Type B pancreatic cell (in vitro differentiated cells): Measurements from ENCODE around the gene NCAPD3. TPM values are rescaled to one million over a fixed set of nuclear protein-coding genes. Genes with fewer than 3 reads are reported as not detected.

Source experiments
- DNase-seq: peaks from one replicate; pipeline ENCODE4 v3.0.0; 2021; ENCODE audit warnings: mixed read lengths; ENCODE audit not compliant: unreplicated experiment; ENCODE audit errors: extremely low spot score
- H3K27ac Mint-ChIP-seq: 2 replicates; pipeline ENCODE4 v1.8.0; 2021; ENCODE audit warnings: mild to moderate bottlenecking, mixed read lengths
- H3K27me3 Mint-ChIP-seq: 2 replicates; pipeline ENCODE4 v1.8.0; 2021; ENCODE audit warnings: mixed read lengths
- H3K36me3 Mint-ChIP-seq: 2 replicates; pipeline ENCODE4 v1.8.0; 2021; ENCODE audit warnings: mixed read lengths
- H3K4me1 Mint-ChIP-seq: one replicate; pipeline ENCODE4 v1.8.0; 2021; ENCODE audit warnings: mixed read lengths; ENCODE audit not compliant: unreplicated experiment
- H3K4me3 Mint-ChIP-seq: 2 replicates; pipeline ENCODE4 v1.8.0; 2021; ENCODE audit warnings: mild to moderate bottlenecking, mixed read lengths
- H3K9me3 Mint-ChIP-seq: 2 replicates; pipeline ENCODE4 v1.8.0; 2021; ENCODE audit warnings: mixed read lengths
- total RNA-seq: library from RNA; stranded (reverse); gene quantifications from 2 replicates; pipeline ENCODE4 v1.2.1, GENCODE V29; 2021; ENCODE audit warnings: low replicate concordance
- TF ChIP-seq, protein P1 (sequence below): fragments of 200-600 bp; sonication (generic); conservative IDR thresholded peaks from 2 replicates; pipeline ENCODE4 v1.5.0; 2021; ENCODE audit warnings: antibody characterized with exemption, mild to moderate bottlenecking

The NCAPD3 gene
- total RNA-seq, 1 donor from 2014 or later: 33.9 TPM

DNA sequence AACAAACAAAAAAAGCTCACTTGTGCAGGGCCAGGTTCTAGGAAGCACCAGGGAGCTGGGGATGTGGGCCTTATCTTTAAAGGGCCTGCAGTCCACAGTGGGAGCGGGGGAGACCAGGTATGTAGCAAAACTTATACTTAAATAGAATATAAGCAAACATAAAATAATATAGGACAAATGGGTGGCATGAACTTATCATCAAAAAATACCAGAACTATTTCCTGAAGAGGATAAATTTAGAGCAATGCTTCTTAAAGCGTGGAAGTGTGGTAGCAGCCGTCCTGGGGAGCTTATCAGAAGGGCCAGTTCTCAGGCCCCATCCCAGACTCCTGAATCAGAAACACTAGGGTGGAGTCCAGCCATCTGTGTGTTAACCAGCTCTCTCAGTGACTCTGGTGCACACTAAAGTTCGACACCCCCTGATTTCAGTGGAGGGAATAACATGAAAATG lies 10.0 kb upstream of the NCAPD3 start:
- H3K36me3 Mint-ChIP-seq: peaks cover 19% of the 10 kb centered on the region
- no peaks in the 10 kb centered on the region for H3K27me3 Mint-ChIP-seq
- H3K4me3 Mint-ChIP-seq: no peak overlapping the region
- H3K9me3 Mint-ChIP-seq: no peaks in the 10 kb centered on the region
- peaks cover 15% of the 10 kb centered on the region for H3K4me1 Mint-ChIP-seq
- no peak for DNase-seq
- TF ChIP-seq, protein P1, sequence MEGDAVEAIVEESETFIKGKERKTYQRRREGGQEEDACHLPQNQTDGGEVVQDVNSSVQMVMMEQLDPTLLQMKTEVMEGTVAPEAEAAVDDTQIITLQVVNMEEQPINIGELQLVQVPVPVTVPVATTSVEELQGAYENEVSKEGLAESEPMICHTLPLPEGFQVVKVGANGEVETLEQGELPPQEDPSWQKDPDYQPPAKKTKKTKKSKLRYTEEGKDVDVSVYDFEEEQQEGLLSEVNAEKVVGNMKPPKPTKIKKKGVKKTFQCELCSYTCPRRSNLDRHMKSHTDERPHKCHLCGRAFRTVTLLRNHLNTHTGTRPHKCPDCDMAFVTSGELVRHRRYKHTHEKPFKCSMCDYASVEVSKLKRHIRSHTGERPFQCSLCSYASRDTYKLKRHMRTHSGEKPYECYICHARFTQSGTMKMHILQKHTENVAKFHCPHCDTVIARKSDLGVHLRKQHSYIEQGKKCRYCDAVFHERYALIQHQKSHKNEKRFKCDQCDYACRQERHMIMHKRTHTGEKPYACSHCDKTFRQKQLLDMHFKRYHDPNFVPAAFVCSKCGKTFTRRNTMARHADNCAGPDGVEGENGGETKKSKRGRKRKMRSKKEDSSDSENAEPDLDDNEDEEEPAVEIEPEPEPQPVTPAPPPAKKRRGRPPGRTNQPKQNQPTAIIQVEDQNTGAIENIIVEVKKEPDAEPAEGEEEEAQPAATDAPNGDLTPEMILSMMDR: no peak
- H3K27ac Mint-ChIP-seq: no peak overlapping the region

DNA sequence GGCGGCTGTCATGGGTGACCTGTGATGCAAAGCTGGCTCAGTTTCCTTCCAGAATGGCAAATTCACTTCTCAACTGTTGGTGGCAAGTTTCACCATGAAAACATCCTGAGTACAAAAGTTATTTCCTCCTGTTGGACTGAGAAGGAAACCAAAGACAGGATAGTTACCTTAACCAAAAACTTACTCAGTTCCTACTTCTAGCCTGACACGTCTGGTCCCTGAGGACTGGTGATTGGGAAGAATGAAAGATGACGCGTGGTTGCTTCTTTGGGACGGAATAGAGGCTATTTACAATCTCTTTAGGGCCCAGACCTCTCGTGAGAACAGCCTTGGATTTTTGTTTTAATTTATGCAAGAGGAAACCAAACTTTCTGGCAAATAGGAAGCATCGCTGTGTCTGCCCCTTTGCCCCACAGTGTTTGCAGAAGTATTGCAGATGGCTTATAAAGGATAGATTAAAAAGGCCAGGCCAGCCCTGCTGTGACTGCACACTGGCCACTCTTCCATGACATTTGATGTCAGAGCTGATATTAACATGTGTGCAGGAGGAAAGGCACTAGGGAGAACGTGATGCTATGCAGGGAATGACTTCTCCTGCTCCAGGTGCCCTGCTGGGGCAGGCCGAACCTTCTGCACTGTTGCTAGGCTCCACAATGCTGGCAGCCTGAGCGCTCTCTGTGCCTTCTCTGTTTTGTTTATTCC lies 8.3 kb upstream of the NCAPD3 start:
- no peak overlapping the region for H3K4me3 Mint-ChIP-seq

DNA sequence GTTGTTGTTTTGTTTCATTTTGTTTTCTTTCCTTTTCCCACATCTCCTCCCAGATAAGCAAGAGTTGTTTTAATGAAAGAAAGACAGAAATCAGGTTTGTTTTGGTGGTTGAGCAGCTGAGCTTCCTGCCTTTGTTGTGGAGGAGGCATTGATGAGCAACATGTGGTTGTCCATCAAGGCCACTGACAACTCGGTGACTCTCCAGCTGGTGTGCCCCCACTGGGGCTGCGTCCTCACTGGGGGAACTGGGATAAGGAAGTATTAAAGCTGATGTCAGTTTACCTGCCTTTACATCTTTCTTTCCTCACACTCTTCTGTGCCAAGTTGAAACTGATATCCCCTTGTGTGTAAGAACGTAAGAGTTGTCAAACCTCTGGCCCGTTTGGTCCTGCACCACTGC lies 6.6 kb upstream of the NCAPD3 start:
- Mint-ChIP-seq H3K27me3 (no peaks in the 10 kb centered on the region), H3K4me1 (peaks cover 32% of the 10 kb centered on the region), H3K36me3 (peaks cover 8% of the 10 kb centered on the region), H3K4me3 (no peak overlapping the region), H3K27ac (no peak overlapping the region), H3K9me3 (no peaks in the 10 kb centered on the region)
- TF ChIP-seq, protein P1: no peak
- DNase-seq: no peak

More for the DNA sequence above, 8.3 kb upstream of the NCAPD3 start:
- Mint-ChIP-seq H3K9me3 (no peaks in the 10 kb centered on the region), H3K27ac (no peak overlapping the region), H3K4me1 (peaks cover 25% of the 10 kb centered on the region), H3K36me3 (peaks cover 10% of the 10 kb centered on the region), H3K27me3 (no peaks in the 10 kb centered on the region)
- TF ChIP-seq, protein P1: no peak
- no peak for DNase-seq

DNA sequence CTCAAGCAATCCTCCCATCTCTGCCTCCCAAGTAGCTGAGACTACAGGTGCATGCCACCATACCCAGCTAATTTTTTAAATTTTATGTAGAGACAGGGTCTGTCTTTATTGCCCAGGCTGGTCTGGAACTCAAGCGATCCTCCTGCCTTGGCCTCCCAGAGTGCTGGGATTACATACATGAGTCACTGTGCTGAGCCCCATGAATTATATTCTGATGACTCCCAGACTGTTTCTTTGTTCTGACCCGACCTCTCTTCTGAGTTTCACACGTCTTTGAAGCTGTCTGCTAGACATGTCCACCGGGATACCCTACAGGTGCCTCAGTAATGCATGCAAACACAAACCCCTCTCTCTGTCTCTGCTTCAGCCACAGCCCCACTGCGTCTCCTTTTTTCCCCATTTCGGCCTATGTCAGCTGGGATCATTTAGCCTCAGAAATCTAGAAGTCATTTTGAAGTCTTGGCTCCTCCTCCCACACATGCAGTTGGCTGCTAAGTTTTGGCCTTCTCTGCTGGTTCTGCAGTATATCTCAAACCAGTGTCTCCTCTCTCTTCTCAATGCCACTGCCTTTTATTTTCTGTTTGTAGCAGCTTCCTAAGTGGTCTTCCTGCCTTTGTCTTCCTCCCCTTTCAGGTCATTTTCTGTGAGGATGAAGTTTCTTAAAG lies 5.5 kb upstream of the NCAPD3 start:
- Mint-ChIP-seq H3K27ac (no peak overlapping the region), H3K4me1 (peaks cover 32% of the 10 kb centered on the region), H3K4me3 (no peak overlapping the region), H3K36me3 (peaks cover 5% of the 10 kb centered on the region), H3K27me3 (no peaks in the 10 kb centered on the region), H3K9me3 (no peaks in the 10 kb centered on the region)
- DNase-seq: no peak
- TF ChIP-seq, protein P1: no peak

DNA sequence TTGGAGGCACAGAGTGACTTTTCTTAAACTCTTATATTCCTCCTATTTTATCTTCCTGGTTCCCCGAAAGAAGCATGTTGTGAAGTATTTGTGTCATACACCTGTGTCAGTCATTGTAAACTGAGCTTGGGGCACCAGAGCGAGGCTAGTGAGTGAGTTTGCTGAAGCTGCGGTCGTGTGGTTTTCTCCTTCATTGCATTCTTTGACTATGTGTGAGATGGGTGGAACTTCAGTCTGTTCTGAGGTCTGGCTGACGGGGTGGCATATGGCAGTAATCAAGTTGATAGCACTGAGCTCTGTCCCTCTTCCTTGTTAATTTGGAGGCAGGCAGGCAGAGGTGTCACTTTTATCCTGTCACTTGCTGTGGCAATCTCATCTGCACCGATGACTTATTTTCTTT lies 4.9 kb upstream of the NCAPD3 start:
- H3K4me3 Mint-ChIP-seq: no peak overlapping the region
- DNase-seq: no peak
- H3K4me1 Mint-ChIP-seq: peaks cover 32% of the 10 kb centered on the region
- H3K27ac Mint-ChIP-seq: no peak overlapping the region
- peaks cover 5% of the 10 kb centered on the region for H3K36me3 Mint-ChIP-seq
- H3K9me3 Mint-ChIP-seq: no peaks in the 10 kb centered on the region
- TF ChIP-seq, protein P1: no peak
- no peaks in the 10 kb centered on the region for H3K27me3 Mint-ChIP-seq
